ENCODE results near the gene LIPC. TPM values are rescaled to one million over a fixed set of nuclear protein-coding genes. Genes with fewer than 3 reads are reported as not detected.

LIPC gene
- total and polyA plus RNA-seq, 7 donors = 0.36 to 3.0 (median 0.83) TPM; not detected in 2

DNA sequence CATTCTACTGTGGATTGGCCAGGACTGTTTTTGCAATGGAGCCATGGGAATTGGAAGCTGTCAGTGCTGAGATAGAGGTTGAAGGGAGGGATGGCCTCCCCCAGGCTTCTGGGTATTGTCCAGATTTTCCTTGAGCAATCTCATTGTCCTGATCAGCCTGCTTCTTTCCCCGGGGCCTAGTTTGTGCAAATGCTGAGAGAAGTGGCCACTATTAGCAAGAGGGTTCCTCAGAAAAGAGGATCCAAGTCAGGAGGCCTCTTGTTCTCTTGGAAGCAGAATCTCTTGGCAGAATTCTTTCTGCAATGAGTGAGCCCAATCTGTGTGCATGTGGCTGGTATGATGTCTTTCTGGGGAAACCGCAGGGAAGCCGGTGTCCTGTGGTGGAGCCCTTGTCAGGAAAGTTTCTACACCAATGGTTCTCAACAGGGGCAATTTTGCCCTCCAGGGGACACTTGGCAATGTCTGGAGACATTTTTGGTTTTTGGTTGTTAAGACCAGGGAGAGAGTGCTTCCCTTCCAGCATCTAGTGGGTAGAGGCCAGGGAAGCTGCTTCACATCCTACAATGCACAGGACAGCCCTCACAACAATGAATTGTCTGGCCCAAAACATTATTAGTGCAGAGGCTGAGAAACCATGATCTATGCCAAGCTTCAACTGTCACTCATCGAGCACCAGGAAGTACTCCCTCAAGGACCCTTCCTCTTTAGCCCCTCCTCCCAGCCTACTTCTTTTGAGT lies 2.0 kb downstream of the LIPC start:
- Histone ChIP-seq H3K9me3 (no peaks in the 10 kb centered on the region), H3K36me3 (no peaks in the 10 kb centered on the region), H3K27me3 (no peaks in the 10 kb centered on the region), H3K4me1 (no peaks in the 10 kb centered on the region), H3K4me3 (no peak overlapping the region), H3K27ac (no peak overlapping the region)
- intact Hi-C loops (cut with DNase I) = no loop called here
- no peak for DNase-seq
- no peak for TF ChIP-seq POLR2AphosphoS5 (IDR thresholded peaks at IDR 0.05)
- no peak for TF ChIP-seq POLR2A (IDR thresholded peaks at IDR 0.05)
- TF ChIP-seq EP300 (IDR thresholded peaks at IDR 0.05) = no peak
- TF ChIP-seq, protein P1, sequence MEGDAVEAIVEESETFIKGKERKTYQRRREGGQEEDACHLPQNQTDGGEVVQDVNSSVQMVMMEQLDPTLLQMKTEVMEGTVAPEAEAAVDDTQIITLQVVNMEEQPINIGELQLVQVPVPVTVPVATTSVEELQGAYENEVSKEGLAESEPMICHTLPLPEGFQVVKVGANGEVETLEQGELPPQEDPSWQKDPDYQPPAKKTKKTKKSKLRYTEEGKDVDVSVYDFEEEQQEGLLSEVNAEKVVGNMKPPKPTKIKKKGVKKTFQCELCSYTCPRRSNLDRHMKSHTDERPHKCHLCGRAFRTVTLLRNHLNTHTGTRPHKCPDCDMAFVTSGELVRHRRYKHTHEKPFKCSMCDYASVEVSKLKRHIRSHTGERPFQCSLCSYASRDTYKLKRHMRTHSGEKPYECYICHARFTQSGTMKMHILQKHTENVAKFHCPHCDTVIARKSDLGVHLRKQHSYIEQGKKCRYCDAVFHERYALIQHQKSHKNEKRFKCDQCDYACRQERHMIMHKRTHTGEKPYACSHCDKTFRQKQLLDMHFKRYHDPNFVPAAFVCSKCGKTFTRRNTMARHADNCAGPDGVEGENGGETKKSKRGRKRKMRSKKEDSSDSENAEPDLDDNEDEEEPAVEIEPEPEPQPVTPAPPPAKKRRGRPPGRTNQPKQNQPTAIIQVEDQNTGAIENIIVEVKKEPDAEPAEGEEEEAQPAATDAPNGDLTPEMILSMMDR (IDR thresholded peaks at IDR 0.05) = no peak
- WGBS, 2 donors = 87 to 90% methylated on average over 4 of the region's 4 CpGs

DNA sequence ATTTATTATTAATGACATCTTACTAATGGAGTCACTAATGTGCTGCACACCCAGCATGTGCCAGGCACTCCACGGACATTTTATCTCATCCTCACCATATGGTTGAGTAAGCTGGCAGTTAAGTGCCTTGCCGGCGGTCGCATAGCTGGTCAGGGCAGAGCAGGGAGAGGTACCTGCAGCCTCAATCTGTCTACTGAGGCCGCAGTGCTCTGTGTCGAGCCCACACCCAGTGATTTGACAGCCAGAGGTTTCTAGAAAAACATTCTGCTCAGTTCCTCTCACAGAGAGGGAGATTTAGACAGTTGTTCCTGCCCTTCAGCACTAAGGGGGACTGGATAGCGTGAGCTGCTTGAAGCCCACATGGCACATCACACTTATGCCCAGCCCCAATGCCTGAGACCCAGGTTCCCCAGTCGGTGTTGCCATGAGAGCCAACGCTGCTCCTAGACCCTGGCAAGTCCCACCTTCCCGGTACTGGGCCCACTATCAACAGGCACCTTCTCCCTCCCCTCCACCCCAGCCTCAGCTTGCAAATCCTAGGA lies 2.6 kb downstream of the LIPC start:
- DNase-seq = no peak
- TF ChIP-seq POLR2A (IDR thresholded peaks at IDR 0.05) (no peak), EP300 (IDR thresholded peaks at IDR 0.05) (no peak), POLR2AphosphoS5 (IDR thresholded peaks at IDR 0.05) (no peak)
- TF ChIP-seq, protein P1 (IDR thresholded peaks at IDR 0.05) = no peak
- H3K4me1 ChIP-seq = no peaks in the 10 kb centered on the region
- H3K36me3 ChIP-seq = no peaks in the 10 kb centered on the region
- H3K9me3 ChIP-seq = no peaks in the 10 kb centered on the region
- H3K27me3 ChIP-seq = no peaks in the 10 kb centered on the region
- H3K27ac ChIP-seq = no peak overlapping the region
- 92% methylated on average over 10 of the region's 10 CpGs for WGBS, 2 donors
- intact Hi-C loops (cut with DNase I) = no loop called here
- H3K4me3 ChIP-seq = no peak overlapping the region

DNA sequence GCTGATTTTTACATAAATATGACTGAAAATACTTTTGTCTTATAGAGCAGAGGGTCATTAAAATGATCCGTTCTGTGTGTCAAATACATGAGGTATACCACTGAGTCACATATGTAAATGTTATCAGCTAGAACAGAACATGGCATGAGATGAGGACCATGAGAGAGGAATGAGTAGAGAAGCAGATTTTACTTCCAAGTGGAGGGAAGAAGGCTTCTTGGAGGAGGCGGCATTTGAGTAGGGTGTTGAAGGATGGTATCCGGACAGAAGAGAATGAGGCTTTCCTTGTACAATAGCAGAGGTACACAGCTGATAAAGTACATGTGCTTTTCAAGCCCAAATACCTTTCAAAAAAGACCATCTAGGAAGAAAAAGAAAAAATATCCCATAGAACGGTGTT lies 4.8 kb downstream of the LIPC start:
- intact Hi-C loops (cut with DNase I) = no loop called here
- Histone ChIP-seq H3K27me3 (no peaks in the 10 kb centered on the region), H3K4me1 (no peaks in the 10 kb centered on the region), H3K27ac (no peak overlapping the region), H3K9me3 (no peaks in the 10 kb centered on the region), H3K36me3 (no peaks in the 10 kb centered on the region), H3K4me3 (no peak overlapping the region)
- TF ChIP-seq, protein P1 (IDR thresholded peaks at IDR 0.05) = no peak
- TF ChIP-seq POLR2A (IDR thresholded peaks at IDR 0.05) = no peak
- no peak for TF ChIP-seq POLR2AphosphoS5 (IDR thresholded peaks at IDR 0.05)
- TF ChIP-seq EP300 (IDR thresholded peaks at IDR 0.05) = no peak
- WGBS, 2 donors = 96% methylated on average over 4 of the region's 4 CpGs
- DNase-seq = no peak

- no peaks in the 10 kb centered on the region for H3K36me3 ChIP-seq
- H3K4me1 ChIP-seq = no peaks in the 10 kb centered on the region
- H3K9me3 ChIP-seq = no peaks in the 10 kb centered on the region
- WGBS, 2 donors = 96 to 97% methylated on average over 9 of the region's 9 CpGs
- no peak overlapping the region for H3K27ac ChIP-seq
- no peak for DNase-seq
- TF ChIP-seq, protein P1 (IDR thresholded peaks at IDR 0.05) = no peak
- no peak for TF ChIP-seq POLR2A (IDR thresholded peaks at IDR 0.05)
- H3K4me3 ChIP-seq = no peak overlapping the region
- intact Hi-C loops (cut with DNase I) = no loop called here
- no peaks in the 10 kb centered on the region for H3K27me3 ChIP-seq
Observed at GRCh38 chr15:58437531-58438105, 5.8 kb downstream of the LIPC start.

Measured in sigmoid colon (tissue), 7 donors.